NCI-H2081 (cell line): ENCODE results near the gene AOC3.
"Not testable (repeated sequence)": the region's sequence is repeated elsewhere in the genome, so short reads cannot be mapped to it uniquely, and the experiment has no call there.

ENCODE experiments used
- DNase-seq, 2 experiments: peaks; one replicate each; lab custom pipeline; 2025; lab: John Stamatoyannopoulos, UW

The AOC3 gene

DNA sequence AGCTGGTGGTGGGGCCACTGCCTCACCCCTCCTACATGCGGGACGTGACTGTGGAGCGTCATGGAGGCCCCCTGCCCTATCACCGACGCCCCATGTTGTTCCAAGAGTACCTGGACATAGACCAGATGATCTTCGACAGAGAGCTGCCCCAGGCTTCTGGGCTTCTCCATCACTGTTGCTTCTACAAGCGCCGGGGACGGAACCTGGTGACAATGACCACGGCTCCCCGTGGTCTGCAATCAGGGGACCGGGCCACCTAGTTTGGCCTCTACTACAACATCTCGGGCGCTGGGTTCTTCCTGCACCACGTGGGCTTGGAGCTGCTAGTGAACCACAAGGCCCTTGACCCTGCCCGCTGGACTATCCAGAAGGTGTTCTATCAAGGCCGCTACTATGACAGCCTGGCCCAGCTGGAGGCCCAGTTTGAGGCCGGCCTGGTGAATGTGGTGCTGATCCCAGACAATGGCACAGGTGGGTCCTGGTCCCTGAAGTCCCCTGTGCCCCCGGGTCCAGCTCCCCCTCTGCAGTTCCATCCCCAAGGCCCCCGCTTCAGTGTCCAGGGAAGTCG lies 16.8 kb downstream of the AOC3 start:
- DNase-seq: not testable (repeated sequence)

DNA sequence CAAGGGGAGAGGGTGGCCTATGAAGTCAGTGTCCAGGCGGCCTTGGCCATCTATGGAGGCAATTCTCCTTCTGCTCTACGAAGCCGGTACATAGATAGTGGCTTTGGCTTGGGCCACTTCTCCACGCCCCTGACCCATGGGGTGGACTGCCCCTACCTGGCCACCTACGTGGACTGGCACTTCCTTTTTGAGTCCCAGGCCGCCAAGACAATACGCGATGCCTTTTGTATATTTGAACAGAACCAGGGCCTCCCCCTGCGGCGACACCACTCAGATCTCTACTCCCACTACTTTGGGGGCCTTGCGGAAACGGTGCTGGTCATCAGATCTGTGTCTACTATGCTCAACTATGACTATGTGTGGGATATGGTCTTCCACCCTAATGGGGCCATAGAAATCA lies 17.3 kb downstream of the AOC3 start:
- no peak for DNase-seq

DNA sequence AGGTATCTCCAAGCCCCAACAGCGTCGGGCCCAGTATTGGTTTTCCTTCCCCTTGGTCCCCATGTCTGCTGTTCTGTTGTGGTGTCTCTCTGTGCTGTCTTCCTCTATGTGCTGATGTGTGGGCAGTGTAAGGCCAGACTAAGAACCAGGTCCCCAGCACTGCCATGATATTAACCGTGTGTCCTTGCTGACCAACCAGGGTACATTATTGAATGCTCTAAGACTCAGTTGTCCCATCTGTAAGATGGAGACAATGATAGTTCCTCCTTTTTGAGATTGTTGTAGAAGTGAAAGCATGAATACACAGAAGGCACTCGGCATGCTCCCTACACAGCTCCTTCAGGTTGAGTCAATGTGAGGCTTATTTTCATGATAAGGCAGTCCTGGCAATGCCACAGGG lies 20.6 kb downstream of the AOC3 start:
- DNase-seq: no peak

DNA sequence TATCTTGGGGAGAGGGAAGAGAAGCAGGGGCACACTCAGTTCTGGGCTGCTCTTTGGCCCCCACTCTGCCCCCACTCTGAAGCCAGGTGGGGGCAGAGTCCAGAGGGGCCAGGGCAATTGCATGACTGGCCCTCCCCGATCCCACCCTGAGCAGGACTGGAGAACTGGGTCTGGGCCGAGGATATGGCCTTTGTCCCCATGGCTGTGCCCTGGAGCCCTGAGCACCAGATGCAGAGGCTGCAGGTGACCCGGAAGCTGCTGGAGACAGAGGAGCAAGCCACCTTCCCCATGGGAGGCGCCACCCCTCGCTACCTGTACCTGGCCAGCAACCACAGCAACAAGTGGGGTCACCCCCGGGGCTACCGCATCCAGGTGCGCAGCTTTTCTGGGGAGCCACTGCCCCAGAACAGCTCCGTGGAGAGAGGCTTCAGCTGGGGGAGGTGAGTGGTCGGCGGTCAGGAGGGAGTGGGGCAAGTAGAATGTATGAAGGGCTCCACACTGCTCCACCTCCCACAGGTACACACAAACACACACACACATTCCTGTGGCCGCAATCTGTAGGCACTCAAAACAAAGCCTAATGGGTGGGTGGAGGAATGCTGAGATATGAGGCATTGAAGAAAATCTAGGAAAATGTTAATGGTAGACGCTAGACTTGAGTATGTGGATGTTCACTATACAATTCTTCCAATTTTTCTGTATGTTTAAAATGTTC lies 21.4 kb downstream of the AOC3 start:
- DNase-seq: no peak

DNA sequence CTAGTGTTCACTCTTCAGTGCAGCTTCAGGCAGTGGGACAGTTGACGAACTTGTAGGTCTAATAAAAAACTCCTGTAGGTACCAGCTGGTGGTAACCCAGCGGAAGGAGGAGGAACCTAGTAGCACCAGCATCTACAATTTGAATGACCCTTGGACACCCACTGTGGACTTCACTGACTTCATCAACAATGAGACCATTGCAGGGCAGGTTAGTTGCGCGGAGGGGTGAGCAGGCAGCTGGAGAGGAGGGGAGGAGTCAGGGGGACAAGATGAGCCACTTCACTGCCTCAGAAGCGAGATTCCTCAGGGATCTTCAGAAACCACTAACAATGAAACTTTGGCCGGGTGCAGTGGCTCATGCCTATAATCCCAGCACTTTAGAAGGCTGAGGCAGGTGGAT lies 22.3 kb downstream of the AOC3 start:
- no peak for DNase-seq

DNA sequence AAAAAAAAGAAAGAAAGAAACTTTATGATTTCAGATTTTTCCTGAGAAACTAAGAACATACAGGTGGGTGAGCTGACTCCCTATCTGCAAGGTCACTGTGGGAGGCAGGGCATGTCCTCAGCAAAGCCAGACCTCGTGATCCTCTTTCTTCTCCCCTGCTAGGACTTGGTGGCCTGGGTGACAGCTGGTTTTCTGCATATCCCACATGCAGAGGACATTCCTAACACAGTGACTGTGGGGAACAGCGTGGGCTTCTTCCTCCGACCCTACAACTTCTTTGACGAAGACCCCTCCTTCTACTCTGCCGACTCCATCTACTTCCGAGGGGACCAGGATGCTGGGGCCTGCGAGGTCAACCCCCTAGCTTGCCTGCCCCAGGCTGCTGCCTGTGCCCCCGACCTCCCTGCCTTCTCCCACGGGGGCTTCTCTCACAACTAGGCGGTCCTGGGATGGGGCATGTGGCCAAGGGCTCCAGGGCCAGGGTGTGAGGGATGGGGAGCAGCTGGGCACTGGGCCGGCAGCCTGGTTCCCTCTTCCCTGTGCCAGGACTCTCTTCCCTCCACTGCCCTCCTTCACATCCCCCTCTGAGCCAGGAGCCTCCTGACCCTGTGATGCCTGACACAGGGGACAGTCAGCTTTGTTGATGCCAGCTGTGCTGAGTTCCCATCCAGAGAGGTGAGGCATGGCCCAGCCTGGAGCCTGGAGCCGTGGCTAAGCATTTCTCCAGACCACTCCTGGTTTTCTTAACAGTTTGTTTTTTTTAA lies 23.1 kb downstream of the AOC3 start:
- not testable (repeated sequence) for DNase-seq

DNA sequence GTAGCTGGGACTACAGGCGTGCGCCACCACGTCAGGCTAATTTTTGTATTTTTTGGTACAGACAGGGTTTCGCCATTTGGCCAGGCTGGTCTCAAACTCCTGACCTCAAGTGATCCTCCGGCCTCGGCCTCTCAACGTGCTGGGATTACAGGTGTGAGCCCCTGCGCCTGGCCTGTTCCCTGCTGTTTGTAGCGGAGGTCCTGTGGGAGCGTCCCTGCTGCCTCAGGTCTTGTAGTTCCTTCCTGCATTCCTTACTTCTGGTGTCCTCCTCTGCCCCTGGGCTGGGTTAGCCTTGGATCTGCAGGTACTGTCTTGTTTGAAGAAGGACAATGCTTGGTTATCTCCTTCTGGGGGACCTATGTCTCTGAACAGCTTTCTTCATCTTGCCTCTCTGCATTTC lies 26.0 kb downstream of the AOC3 start:
- DNase-seq: no peak

DNA sequence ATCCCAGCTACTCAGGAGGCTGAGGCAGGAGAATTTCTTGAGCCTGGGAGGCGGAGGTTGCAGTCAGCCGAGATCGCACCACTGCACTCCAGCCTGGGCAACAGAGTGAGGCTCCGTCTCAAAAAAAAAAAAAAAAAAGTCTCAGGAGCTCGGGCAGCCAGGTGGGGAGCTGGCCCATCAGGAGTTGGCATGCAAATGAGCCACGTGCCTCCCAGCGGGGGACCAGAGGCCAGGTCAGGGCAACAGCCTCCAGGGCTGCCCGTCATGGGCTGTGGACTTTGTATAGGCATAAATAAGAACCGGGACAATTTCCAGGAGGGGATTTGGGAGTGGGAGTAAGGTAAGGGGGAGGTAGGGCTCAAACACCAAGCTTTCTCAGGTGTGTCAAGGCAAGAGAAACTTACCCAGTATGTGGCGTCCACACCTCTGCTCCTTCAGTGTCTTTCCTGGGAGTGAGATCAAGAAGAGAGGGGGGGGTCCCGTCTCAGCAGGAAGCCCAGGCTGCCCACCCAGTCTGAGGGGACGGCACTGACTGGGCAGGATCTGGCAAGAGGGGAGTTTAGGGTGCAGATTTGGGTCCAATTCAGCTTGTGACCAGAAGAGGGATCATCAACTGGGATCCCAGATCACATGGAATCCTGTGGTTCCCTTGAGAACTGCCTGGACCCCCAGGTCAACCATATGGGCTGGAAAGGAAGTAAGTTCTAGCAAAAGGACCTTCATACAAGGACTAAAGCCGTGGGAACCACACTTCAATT lies 27.3 kb downstream of the AOC3 start:
- no peak for DNase-seq

DNA sequence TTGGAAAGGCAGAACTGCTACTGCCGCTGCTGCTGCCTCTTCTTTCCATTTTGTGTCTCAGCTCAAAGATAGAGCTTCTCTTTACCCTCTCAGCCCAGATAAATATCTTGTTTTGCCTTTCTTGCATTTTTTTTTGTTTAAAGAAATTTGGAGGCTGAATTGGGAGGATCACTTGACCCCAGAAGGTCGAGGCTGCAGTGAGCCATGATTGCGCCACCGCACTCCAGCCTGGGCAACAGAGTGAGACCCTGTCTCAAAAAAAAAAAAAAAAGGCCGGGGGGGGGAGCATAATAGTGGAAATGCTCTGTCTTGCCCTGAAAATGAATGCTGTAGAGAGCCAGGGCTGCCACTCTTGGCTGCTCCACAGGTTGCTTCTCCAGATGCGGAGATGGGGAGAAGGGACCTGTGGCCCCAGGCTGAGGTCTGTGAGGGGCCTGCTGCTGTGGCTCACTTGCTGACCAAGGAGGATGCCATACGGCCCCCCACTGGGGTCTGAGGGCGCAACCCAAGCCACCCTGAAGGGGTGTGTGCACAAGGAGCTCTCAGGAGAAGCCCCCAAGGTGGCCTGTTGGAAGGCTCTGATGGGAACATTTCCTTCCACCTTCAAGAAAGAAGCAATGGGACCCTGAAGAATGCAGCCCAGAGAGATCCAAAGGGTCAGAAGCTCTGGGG lies 28.1 kb downstream of the AOC3 start:
- no peak for DNase-seq

DNA sequence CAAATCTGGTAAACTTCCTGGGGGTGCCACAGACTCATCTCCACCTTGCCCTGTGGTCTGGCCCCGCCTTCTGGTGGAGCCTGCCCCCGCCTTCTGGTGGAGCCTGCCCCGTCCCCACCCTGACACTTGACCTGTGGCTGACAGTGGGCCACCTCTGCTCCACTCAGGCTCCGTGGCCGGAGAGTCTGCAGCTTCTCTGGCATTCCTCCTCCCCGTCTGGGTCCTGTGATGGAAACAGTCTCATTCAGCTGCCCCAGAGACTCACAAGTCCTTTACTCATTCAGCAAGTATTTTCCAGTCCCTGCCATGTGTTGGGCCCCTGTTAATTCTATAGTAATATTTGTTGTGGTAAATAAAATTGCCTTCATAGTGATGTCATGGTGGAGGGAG lies 28.6 kb downstream of the AOC3 start:
- no peak for DNase-seq

DNA sequence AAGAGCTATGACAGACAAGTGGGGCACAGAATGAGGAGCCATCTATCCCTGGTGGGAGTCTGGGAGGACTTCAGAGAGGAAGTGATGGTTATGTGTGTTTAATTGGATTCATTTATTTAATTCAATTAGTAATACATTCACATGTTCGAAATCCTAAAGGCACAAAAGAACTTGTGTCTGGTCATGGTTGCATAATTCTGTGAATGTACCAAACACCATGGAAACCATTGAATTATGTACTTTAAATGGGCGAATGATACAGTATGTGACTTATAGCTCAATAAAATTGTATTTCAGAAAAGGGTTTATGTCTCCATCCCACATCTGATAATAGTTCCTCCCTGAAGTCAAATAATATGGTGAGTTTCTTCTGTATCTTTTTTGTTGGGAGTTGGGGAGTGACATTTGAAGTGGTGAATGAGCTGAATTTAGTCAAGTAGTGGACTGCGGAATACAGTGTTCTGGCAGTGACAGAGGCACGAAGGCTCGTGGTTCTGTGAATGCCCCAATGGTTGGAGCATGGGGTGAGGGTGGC lies 29.8 kb downstream of the AOC3 start:
- DNase-seq: no peak

DNA sequence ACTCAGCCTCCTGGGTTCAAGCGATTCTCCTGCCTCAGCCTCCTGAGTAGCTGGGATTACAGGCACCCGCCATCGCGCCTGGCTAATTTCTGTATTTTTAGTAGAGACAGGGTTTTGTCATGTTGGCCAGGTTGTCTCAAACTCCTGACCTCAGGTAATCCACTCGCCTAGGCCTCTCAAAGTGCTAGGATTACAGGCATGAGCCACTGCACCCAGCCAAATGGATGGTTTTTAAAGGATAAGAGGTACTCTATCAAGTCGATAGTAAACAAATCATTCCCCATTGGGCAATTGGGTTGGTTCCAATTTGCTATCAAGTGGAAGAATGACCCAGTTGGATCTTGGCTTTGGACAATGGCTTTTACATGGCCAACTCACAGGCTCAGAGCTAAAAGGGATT lies 30.7 kb downstream of the AOC3 start:
- DNase-seq: not testable (repeated sequence)

DNA sequence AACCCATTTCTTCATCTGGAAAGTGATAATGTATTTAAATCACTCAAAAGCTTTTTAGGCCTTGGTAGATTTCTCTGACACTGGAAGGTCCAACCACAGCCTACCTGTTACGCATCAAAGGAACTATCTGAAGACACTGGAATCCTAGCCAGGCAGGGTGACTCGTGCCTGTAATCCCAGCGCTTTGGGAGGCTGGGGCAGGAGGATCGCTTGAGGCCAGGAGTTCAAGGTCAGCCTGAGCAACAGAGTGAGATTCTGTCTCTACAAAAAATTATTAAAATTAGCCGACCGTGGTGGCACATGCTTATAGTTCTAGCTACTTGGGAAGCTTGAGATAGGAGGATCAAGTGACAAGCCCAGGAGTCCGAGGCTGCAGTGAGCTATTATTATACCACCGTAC lies 31.2 kb downstream of the AOC3 start:
- no peak for DNase-seq

DNA sequence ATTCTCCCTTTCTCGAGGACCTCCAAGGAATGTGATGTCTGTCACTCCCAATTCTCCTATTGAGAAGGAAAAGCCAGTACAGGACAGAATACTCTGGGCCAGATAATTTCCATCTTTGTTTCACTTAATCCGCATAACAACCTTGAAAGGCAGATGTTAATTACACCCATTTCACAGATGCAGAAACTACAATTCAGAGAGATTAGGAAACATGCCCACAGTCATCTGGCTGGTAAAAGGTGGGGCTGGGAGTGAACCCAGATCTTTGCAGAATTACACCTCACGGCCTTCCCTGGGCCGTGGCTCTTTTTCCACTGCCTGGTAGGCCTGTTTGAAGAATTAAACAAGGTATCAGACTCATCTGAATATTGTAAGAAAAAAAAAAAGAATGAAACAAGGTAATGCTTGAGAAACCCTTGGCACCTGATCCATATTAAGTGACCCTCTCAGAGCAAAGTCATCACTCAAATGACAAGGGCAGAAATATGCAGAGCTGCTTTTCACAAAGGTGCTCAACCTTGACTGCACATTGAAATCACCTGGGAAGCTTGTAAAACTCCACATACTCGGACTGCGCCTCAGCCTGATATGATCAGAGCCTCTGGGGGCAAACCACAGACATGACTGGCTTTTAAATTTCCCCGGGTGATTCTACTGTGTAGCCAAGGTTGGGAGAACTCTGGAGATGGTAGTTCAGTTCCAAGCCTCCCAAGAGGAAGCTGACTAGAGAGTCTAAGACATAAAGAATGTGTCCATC lies 33.0 kb downstream of the AOC3 start:
- no peak for DNase-seq

DNA sequence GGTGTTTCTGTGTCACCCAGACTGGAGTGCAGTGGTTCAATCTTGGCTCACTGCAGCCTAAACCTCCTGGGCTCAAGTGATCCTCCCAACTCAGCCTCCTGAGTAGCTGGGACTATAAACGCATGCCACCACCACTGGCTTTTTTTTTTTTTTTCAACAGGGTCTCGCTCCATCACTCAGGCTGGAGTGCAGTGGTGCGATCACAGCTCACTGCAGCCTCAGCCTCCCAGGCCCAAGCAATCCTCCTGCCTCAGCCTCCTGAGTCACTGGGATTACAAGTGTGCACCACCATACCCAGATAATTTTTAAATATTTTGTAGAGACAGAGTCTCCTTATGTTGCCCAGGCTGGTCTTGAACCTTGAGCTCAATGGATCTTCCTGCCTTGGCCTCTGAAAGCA lies 34.8 kb downstream of the AOC3 start:
- DNase-seq: not testable (repeated sequence)

DNA sequence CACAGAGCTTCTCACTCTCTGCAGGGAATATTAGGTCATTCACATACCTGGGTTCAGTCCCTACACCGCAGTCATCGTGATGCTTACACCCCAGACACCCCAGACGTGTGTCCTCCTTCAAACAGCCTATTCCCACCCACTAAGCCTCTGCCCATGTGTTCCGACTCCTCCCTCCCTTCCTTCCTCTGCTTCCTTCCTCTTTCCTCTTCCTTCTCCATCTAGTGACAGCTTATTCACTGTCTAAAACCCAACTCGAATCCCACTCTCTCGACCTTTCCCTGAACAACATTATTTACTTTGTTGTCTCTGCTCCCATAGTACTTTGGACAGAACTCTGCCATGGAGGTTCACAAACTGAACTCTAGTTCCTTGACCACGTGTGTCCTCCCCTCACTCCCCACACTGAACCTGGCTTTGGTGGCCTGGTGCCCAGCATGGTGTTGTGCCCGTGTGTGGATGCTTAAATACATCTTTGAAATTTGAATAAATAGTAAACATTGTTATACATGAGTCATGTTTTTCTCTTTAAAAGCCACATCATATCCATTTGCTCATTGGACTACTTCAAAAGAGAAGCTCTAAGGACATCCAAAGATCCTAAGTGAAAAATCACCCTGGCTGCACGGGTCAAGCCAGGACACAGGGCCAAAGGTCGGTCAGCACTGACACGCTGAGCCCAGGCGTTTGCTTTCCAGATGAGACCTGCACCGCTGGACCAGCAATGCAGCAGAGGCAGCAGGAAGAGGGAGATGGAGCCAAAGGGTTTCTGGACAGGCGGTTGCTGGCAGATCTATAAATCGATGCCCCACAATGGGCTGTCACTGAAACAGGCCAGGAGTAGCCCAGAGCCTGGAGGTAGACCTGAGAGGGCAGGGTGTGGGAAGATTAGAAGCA lies 35.5 kb downstream of the AOC3 start:
- no peak for DNase-seq

DNA sequence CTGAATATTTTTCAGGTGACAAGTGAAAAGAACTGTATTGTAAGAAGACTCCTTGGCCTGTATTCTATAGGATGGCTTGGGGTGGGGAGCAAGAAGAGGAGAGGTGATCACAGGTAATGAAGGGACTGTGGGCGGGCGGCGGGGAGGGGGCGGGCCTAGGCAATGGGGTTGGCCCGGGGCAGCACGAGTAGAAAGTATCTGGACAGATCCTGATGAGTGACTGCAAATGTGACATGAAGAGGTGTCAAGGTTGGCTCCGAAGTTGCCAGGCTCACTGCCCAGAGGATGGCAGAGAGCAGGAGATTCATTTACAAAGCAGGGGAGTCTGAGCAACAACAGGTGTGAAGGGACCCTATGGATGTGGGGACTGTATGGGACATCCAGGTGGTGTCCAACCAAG lies 38.8 kb downstream of the AOC3 start:
- DNase-seq: no peak

DNA sequence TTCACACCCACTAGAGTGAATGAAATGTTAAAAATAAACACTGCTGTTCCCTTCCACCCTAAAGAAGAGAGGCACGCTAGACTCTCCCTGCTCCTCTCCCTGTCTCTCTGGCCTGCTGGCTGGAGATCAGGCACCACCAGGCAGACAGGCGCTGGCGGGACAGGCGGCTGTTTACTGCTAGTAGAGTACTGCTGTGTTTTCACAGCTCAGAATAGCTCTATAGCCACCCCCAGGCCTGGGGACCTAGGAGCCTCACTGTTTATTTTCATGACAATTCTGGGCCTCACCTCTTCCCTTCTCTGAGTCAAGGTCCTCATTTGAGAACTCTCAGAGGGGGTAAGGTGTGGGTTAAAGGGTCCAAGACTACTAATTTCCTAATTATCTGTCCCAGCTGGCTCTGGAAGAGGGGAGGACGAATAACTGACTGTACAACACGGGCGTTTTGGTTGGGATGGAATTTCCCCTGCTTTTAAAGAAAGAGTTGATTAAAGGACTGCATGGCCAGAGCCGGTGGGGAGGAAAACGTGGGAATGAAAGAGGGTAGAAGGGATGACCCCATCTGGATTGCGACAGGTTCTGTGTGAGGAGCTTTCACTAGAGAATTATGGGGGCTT lies 40.6 kb downstream of the AOC3 start:
- DNase-seq: peak; percentile 18 to 60

DNA sequence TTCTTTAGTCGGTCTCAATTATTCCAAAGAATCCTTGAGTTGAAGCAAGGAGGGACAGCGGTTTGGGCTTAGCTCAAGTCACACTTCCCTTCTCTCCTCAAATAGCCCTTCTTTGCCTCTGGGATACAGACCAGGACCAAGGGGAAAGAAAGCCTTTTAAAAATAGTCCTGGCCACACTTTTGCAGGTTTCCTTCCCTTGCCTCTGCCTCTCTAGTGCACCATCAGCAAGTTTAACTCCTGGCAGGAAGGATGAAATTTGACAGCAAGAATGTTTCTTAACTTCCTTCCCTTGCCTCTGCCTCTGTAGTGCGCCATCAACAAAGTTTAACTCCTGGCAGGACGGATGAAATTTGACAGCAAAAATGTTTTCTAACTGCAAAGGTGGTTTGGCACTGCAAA lies 42.4 kb downstream of the AOC3 start:
- DNase-seq: no peak
